A673 (cell line): ENCODE data around the gene CLCF1. TPM values are rescaled to one million over a fixed set of nuclear protein-coding genes. Genes with fewer than 3 reads are reported as not detected.

Experiments
- BruUV-seq: library from RNA; stranded (reverse); fragments of 400-500 nt; replicated peaks from 2 replicates; lab custom pipeline; 2021; lab: Mats Ljungman, UMichigan
- CTCF ChIA-PET: fragments of 300-600 bp; sonication (Branson Sonifier 250); formaldehyde crosslinking; loops from one replicate; lab custom pipeline; 2022; ENCODE audit warnings: antibody characterized with exemption; lab: Charles Lee
- POLR2A ChIA-PET: fragments of 300-600 bp; sonication (Branson Sonifier 250); formaldehyde crosslinking; loops from one replicate; lab custom pipeline; 2022; ENCODE audit warnings: antibody characterized with exemption; ENCODE audit not compliant: low non-redundant PET; lab: Charles Lee
- DNase-seq: peaks from one replicate; pipeline ENCODE4 v3.0.0-alpha.2; 2015; ENCODE audit warnings: low spot score
- H3K27ac ChIP-seq: fragments of 200-600 bp; sonication (generic); 2 replicates; pipeline ENCODE4 v1.5.1; 2016; ENCODE audit warnings: mixed run types, low read depth, mild to moderate bottlenecking, mixed read lengths, antibody characterized with exemption, low read length; ENCODE audit not compliant: poor library complexity, severe bottlenecking
- H3K27me3 ChIP-seq: fragments of 200-600 bp; sonication (generic); replicated peaks from 2 replicates; pipeline ENCODE4 v1.6.1; 2017; ENCODE audit warnings: mixed run types, low read depth, mild to moderate bottlenecking, mixed read lengths, antibody characterized with exemption, low read length; ENCODE audit not compliant: insufficient read depth, poor library complexity
- H3K36me3 ChIP-seq: fragments of 200-600 bp; sonication (generic); 2 replicates; pipeline ENCODE4 v1.6.1; 2016; ENCODE audit warnings: mixed run types, mild to moderate bottlenecking, mixed read lengths, antibody characterized with exemption, low read length; ENCODE audit not compliant: insufficient read depth, poor library complexity, severe bottlenecking
- H3K4me1 ChIP-seq: fragments of 200-600 bp; sonication (generic); 2 replicates; pipeline ENCODE4 v1.6.1; 2017; ENCODE audit warnings: mixed run types, mild to moderate bottlenecking, mixed read lengths, antibody characterized with exemption, low read length; ENCODE audit not compliant: insufficient read depth, poor library complexity, severe bottlenecking
- H3K4me3 ChIP-seq: fragments of 200-600 bp; sonication (generic); 2 replicates; pipeline ENCODE4 v1.5.1; 2016; ENCODE audit warnings: low read depth, mixed run types, mild to moderate bottlenecking, mixed read lengths, low read length; ENCODE audit not compliant: poor library complexity, severe bottlenecking
- H3K9me3 ChIP-seq: fragments of 200-600 bp; sonication (generic); 2 replicates; pipeline ENCODE4 v1.6.1; 2016; ENCODE audit warnings: mixed run types, low read depth, mild to moderate bottlenecking, mixed read lengths, antibody characterized with exemption, low read length; ENCODE audit not compliant: poor library complexity, severe bottlenecking
- CTCF ChIP-seq: fragments of 300-800, 200-600 bp; sonication (generic); conservative IDR thresholded peaks from 2 replicates; pipeline ENCODE4 v1.5.1; 2017; ENCODE audit warnings: low read depth, mild to moderate bottlenecking, antibody characterized with exemption, low read length, moderate library complexity, mixed read lengths
- EZH2 ChIP-seq: fragments of 200-600 bp; sonication (generic); IDR thresholded peaks from 2 replicates; pipeline ENCODE4 v1.6.1; 2017; ENCODE audit warnings: borderline replicate concordance, low read depth, mild to moderate bottlenecking, mixed read lengths, antibody characterized with exemption, low read length; ENCODE audit not compliant: poor library complexity, severe bottlenecking
- intact Hi-C: fragments of 100-400 bp; cut with micrococcal nuclease; formaldehyde crosslinking; loops from one replicate; pipeline ENCODE4 v1.10.0; 2022; ENCODE audit not compliant: unreplicated experiment
- total RNA-seq: library from RNA; stranded (reverse); gene quantifications from 2 replicates; pipeline ENCODE4 v1.2.3, GENCODE V29; 2021

Gene CLCF1
- total RNA-seq, 1 experiment from 2014 or later, result 0.69 TPM

- H3K4me1 ChIP-seq, result no peaks in the 10 kb centered on the region
- H3K27ac ChIP-seq, result no peak overlapping the region
- no peaks in the 10 kb centered on the region for H3K27me3 ChIP-seq
- intact Hi-C loops, result no loop called here
- POLR2A ChIA-PET, result no interaction called here
- BruUV-seq, result no TSS peak
- H3K9me3 ChIP-seq, result no peaks in the 10 kb centered on the region
- no peaks in the 10 kb centered on the region for H3K36me3 ChIP-seq
- CTCF ChIA-PET, result no interaction called here
- DNase-seq, result no peak
- H3K4me3 ChIP-seq, result no peak overlapping the region
- TF ChIP-seq CTCF (no peak), EZH2 (no peak)
These were observed 36.5 kb upstream of the CLCF1 start for GRCh38 chr11:67409781-67410368.

GRCh38 chr11:67409261-67409666, 35.9 kb upstream of the CLCF1 start:
- TF ChIP-seq EZH2 (no peak), CTCF (no peak)
- no peaks in the 10 kb centered on the region for H3K9me3 ChIP-seq
- CTCF ChIA-PET, result no interaction called here
- no peaks in the 10 kb centered on the region for H3K4me1 ChIP-seq
- intact Hi-C loops, result no loop called here
- POLR2A ChIA-PET, result no interaction called here
- H3K27me3 ChIP-seq, result no peaks in the 10 kb centered on the region
- DNase-seq, result no peak
- H3K27ac ChIP-seq, result no peak overlapping the region
- no peaks in the 10 kb centered on the region for H3K36me3 ChIP-seq
- no TSS peak for BruUV-seq
- no peak overlapping the region for H3K4me3 ChIP-seq

GRCh38 chr11:67408437-67409200, 35.2 kb upstream of the CLCF1 start:
- no peaks in the 10 kb centered on the region for H3K4me1 ChIP-seq
- H3K4me3 ChIP-seq, result no peak overlapping the region
- H3K36me3 ChIP-seq, result no peaks in the 10 kb centered on the region
- POLR2A ChIA-PET, result no interaction called here
- intact Hi-C loops, result no loop called here
- DNase-seq, result no peak
- no peak overlapping the region for H3K27ac ChIP-seq
- no peaks in the 10 kb centered on the region for H3K27me3 ChIP-seq
- TF ChIP-seq EZH2 (no peak), CTCF (no peak)
- BruUV-seq, result no TSS peak
- no peaks in the 10 kb centered on the region for H3K9me3 ChIP-seq
- CTCF ChIA-PET, result no interaction called here
